Chondrocyte (in vitro differentiated cells): ENCODE measurements around the gene NFIC. TPM values are rescaled to one million over a fixed set of nuclear protein-coding genes. Genes with fewer than 3 reads are reported as not detected.
A peak's percentile ranks its signal among the peaks of the same experiment; 100 is the strongest.

ENCODE experiments used
- DNase-seq: peaks from one replicate; pipeline ENCODE4 v3.0.0; 2021; ENCODE audit warnings: mixed read lengths, low spot score
- H3K27ac Mint-ChIP-seq: one replicate; pipeline ENCODE4 v1.8.0; 2021; ENCODE audit warnings: mild to moderate bottlenecking, moderate library complexity, mixed read lengths; ENCODE audit not compliant: unreplicated experiment
- H3K27me3 Mint-ChIP-seq: 2 replicates; pipeline ENCODE4 v1.8.0; 2021; ENCODE audit warnings: low read depth, mixed read lengths
- H3K36me3 Mint-ChIP-seq: 2 replicates; pipeline ENCODE4 v1.8.0; 2021; ENCODE audit warnings: low read depth, mixed read lengths
- H3K4me1 Mint-ChIP-seq: 2 replicates; pipeline ENCODE4 v1.8.0; 2021; ENCODE audit warnings: low read depth, mild to moderate bottlenecking, mixed read lengths
- H3K4me3 Mint-ChIP-seq: one replicate; pipeline ENCODE4 v1.8.0; 2021; ENCODE audit warnings: mild to moderate bottlenecking, moderate library complexity, mixed read lengths; ENCODE audit not compliant: unreplicated experiment
- H3K9me3 Mint-ChIP-seq: 2 replicates; pipeline ENCODE4 v1.8.0; 2021; ENCODE audit warnings: low read depth, mixed read lengths
- total RNA-seq: library from RNA; stranded (reverse); gene quantifications from 3 replicates; pipeline ENCODE4 v1.2.1, GENCODE V29; 2021
- TF ChIP-seq, protein P1 (sequence below): fragments of 200-600 bp; sonication (generic); IDR thresholded peaks from 2 replicates; pipeline ENCODE4 v1.5.0; 2021; ENCODE audit warnings: antibody characterized with exemption, mild to moderate bottlenecking, moderate library complexity

The NFIC gene
- total RNA-seq, 1 donor from 2014 or later: 81.5 TPM

DNA sequence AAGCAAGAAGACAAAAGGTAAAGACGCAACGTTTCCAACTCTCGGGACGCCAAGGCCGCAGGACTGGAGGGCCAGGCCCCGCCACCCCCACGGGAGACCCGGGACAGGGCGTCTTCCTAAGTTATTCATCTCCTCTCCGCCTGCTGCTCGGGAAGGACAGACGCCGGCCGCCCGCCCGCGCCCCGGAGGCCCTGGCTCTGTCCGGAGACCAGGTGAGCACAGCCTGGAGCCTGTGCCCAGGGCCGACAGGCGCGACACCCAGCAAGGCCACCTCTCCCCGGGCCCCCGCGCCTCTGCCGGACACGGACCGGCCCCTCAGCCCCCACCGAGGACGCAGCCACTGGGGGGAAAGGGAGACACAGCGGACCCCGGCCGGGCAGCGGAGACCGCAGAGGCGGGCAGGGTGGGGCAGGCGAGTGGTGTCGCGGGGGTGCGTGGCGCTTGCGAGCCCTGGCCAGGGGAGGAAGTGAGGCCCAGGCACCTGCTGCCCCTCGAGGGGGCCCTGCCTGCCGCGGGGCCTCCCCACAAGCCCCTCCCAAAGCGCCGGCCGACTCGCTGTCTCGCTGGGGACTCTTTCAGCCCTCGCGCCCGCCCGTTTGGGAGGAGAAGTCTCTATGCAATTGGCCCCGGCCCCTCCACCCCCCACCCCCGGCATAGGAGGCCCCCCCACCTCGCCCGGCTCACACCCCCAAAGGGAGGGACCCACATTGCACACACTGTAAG is 96.8 kb downstream of the NFIC start:
- H3K27ac Mint-ChIP-seq: peak overlapping the region; percentile 28
- TF ChIP-seq, protein P1, sequence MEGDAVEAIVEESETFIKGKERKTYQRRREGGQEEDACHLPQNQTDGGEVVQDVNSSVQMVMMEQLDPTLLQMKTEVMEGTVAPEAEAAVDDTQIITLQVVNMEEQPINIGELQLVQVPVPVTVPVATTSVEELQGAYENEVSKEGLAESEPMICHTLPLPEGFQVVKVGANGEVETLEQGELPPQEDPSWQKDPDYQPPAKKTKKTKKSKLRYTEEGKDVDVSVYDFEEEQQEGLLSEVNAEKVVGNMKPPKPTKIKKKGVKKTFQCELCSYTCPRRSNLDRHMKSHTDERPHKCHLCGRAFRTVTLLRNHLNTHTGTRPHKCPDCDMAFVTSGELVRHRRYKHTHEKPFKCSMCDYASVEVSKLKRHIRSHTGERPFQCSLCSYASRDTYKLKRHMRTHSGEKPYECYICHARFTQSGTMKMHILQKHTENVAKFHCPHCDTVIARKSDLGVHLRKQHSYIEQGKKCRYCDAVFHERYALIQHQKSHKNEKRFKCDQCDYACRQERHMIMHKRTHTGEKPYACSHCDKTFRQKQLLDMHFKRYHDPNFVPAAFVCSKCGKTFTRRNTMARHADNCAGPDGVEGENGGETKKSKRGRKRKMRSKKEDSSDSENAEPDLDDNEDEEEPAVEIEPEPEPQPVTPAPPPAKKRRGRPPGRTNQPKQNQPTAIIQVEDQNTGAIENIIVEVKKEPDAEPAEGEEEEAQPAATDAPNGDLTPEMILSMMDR: no peak

DNA sequence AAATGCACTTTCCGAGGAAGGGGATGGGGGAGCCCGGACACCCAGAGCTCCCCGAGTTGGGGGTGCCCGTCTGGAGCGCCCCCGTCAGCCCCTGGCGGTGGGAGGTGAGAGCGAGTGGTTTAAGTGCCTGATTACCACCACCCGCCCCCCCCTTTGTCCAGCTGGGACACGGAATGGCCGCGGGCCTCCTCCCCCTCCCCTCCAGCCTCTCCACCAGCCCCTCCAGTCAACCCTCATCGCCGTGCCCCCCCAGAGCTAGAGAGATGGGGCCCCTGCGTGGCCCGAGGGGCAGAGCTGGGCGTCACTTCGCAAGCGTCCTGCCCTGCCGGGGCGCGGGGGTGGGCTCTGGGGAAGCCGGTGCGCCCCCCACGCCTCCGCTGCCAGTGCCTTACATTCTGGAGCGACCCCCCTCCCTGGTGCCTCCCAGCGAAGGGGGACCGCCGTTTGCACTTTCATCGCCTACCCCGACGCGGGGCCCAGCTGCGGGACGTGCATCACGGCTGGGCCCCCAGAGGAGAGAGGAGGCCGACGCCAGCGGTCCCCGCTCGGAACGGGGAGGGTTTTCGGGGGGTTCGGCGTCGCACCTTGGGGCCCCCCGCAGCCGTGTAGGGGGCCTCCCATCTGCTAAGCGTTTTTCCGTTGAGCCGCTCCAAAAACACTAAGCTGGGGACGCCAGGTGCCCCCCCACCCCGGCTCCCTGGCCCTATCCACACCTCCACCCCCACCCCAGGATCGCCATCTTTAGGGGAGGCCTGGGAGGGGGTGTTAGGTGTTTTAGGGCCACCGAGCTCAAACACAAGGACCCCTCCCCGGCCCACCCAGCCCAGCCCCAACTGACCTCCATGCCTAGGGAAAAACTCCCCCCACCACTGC is 97.6 kb downstream of the NFIC start:
- no peak for DNase-seq
- no peak overlapping the region for H3K27ac Mint-ChIP-seq
- TF ChIP-seq, protein P1: no peak
- peaks cover 39% of the 10 kb centered on the region for H3K4me1 Mint-ChIP-seq
- H3K36me3 Mint-ChIP-seq: peaks cover 9% of the 10 kb centered on the region
- H3K4me3 Mint-ChIP-seq: no peak overlapping the region
- H3K9me3 Mint-ChIP-seq: no peaks in the 10 kb centered on the region
- no peaks in the 10 kb centered on the region for H3K27me3 Mint-ChIP-seq

More for the DNA sequence above, 96.8 kb downstream of the NFIC start:
- Mint-ChIP-seq H3K4me1 (peaks cover 44% of the 10 kb centered on the region), H3K4me3 (no peak overlapping the region), H3K36me3 (peaks cover 9% of the 10 kb centered on the region), H3K27me3 (no peaks in the 10 kb centered on the region), H3K9me3 (no peaks in the 10 kb centered on the region)
- DNase-seq: no peak

GRCh38 chr19:3464587-3465235 is 98.3 kb downstream of the NFIC start:
- Mint-ChIP-seq H3K4me1 (peaks cover 34% of the 10 kb centered on the region), H3K27me3 (no peaks in the 10 kb centered on the region), H3K36me3 (peaks cover 9% of the 10 kb centered on the region), H3K27ac (no peak overlapping the region), H3K4me3 (no peak overlapping the region), H3K9me3 (no peaks in the 10 kb centered on the region)
- no peak for DNase-seq
- TF ChIP-seq, protein P1: no peak

DNA sequence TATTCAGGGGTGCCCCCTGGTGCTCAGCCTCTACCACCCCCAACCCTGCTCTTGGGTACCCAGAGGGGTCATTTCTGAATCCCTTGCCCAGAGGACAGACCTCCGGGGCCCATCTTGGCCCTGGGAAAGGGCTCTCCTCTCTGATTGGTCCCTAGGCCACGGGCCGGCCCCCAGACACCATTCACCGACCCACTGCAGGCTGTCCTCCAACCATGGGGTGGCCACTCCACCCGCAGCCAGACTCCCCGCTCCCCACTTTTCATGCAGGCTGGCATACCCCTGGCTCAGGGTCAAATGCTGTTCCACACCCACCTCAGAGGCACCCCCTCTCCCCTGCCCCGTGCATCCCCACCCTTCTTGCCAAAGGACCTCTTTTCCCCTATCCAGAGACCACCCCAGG is 99.2 kb downstream of the NFIC start:
- H3K4me3 Mint-ChIP-seq: no peak overlapping the region
- no peaks in the 10 kb centered on the region for H3K9me3 Mint-ChIP-seq
- no peak for DNase-seq
- H3K4me1 Mint-ChIP-seq: peaks cover 27% of the 10 kb centered on the region
- peaks cover 7% of the 10 kb centered on the region for H3K36me3 Mint-ChIP-seq
- H3K27ac Mint-ChIP-seq: peak overlapping the region; percentile 54
- TF ChIP-seq, protein P1: no peak
- no peaks in the 10 kb centered on the region for H3K27me3 Mint-ChIP-seq

DNA sequence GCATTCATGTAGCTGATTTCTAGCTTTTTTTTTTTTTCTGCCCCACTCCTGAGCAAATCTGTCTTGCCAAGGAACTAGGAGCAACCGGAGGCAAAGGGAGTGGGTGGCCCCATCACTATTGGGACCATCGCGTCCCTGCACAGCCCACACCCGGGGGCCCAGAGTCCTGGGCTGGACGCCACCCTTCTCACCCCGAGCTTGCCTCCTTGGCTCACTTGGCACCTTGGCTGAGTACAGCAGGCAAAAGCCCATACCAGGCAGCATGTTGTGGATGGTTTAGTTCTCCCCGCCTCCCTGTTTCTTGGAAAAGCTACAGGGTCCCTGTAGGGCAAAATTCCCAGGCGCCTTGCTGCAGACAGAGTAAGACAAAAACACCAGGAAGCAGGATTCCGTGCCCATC is 100.3 kb downstream of the NFIC start:
- DNase-seq: no peak
- H3K27me3 Mint-ChIP-seq: no peaks in the 10 kb centered on the region
- no peak overlapping the region for H3K27ac Mint-ChIP-seq
- no peaks in the 10 kb centered on the region for H3K9me3 Mint-ChIP-seq
- TF ChIP-seq, protein P1: no peak
- peaks cover 24% of the 10 kb centered on the region for H3K4me1 Mint-ChIP-seq
- H3K4me3 Mint-ChIP-seq: no peak overlapping the region
- peaks cover 7% of the 10 kb centered on the region for H3K36me3 Mint-ChIP-seq
